Esophagus squamous epithelium (tissue), 4 donors: Measurements from ENCODE around the gene DNAJC13.

Experiments used
- CTCF ChIP-seq, 6 experiments: fragments of 450-650 bp in 4 of 6; fragments of 200-600 bp in 2 of 6; sonication (generic) in 2 of 6; IDR thresholded peaks; one replicate each; pipeline ENCODE4 v1.5.1; 2016 to 2019; ENCODE audit warnings: antibody characterized with exemption in 6 of 6, mild to moderate bottlenecking in 4 of 6, moderate library complexity in 4 of 6
- POLR2A ChIP-seq, 4 donors: fragments of 450-650 bp; IDR thresholded peaks; one replicate each; pipeline ENCODE4 v1.6.1; 2017; ENCODE audit warnings: antibody characterized with exemption in 4 of 4, mild to moderate bottlenecking in 4 of 4, moderate library complexity in 3 of 4

DNA sequence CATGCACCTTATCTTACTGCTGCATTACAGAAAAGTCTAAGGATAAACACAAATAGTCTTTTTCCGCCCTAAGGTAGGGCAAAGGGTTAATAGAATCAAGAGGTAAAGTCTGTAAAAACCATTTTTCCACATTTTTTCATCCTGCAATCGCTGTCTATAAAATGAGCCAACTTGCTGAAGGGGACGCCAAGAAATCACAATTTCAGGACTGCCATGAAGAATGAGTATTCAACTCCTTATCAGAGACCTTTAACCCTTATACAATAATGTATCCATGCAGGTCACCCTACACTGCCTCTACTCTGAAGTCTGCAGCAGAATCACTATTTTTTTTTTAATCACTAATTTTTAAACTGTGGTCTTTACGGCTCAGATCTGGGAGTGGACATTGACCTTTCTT lies 1.1 kb upstream of the DNAJC13 start:
- TF ChIP-seq CTCF (IDR thresholded peaks at IDR 0.05) (no peak), POLR2A (IDR thresholded peaks at IDR 0.05) (no peak)
